KMS-11 (cell line): ENCODE results near the gene POLN.
A peak's percentile ranks its signal among the peaks of the same experiment; 100 is the strongest.
"Not testable (repeated sequence)": the region's sequence is repeated elsewhere in the genome, so short reads cannot be mapped to it uniquely, and the experiment has no call there.

Experiments used
- H2AFZ ChIP-seq: fragments of 200-600 bp; sonication (generic); 2 replicates; pipeline ENCODE4 v1.6.1; 2016; ENCODE audit warnings: antibody characterized with exemption, mixed run types, low read depth
- H3K27ac ChIP-seq: fragments of 200-600 bp; sonication (generic); 2 replicates; pipeline ENCODE4 v1.6.1; 2016; ENCODE audit warnings: mild to moderate bottlenecking, mixed run types
- H3K27me3 ChIP-seq: fragments of 200-600 bp; sonication (generic); 2 replicates; pipeline ENCODE4 v1.6.1; 2017; ENCODE audit warnings: mild to moderate bottlenecking, low read depth, mixed run types, moderate library complexity; ENCODE audit not compliant: insufficient read depth
- H3K36me3 ChIP-seq: fragments of 200-600 bp; sonication (generic); 2 replicates; pipeline ENCODE4 v1.6.1; 2017; ENCODE audit warnings: mild to moderate bottlenecking, mixed run types; ENCODE audit not compliant: insufficient read depth
- H3K4me1 ChIP-seq: fragments of 200-600 bp; sonication (generic); 2 replicates; pipeline ENCODE4 v1.6.1; 2016; ENCODE audit warnings: mild to moderate bottlenecking, low read depth, mixed run types; ENCODE audit not compliant: poor library complexity, severe bottlenecking
- H3K4me2 ChIP-seq: fragments of 200-600 bp; sonication (generic); 2 replicates; pipeline ENCODE4 v1.7.0; 2016; ENCODE audit warnings: mild to moderate bottlenecking, mixed run types
- H3K4me3 ChIP-seq: fragments of 200-600 bp; sonication (generic); IDR thresholded peaks from 2 replicates; pipeline ENCODE4 v1.6.1; 2017; ENCODE audit warnings: low read depth, low read length, mixed read lengths; ENCODE audit not compliant: insufficient read depth
- H3K79me2 ChIP-seq: fragments of 200-600 bp; sonication (generic); 2 replicates; pipeline ENCODE4 v1.6.1; 2016; ENCODE audit warnings: low read depth, mixed run types; ENCODE audit not compliant: insufficient read depth
- H3K9ac ChIP-seq: fragments of 200-600 bp; sonication (generic); 2 replicates; pipeline ENCODE4 v1.6.1; 2016; ENCODE audit warnings: mild to moderate bottlenecking, mixed run types
- H4K20me1 ChIP-seq: fragments of 200-600 bp; sonication (generic); 2 replicates; pipeline ENCODE4 v1.6.1; 2016; ENCODE audit warnings: mild to moderate bottlenecking, mixed run types; ENCODE audit not compliant: insufficient read depth
- TF ChIP-seq, protein P1 (sequence below): fragments of 200-600 bp; sonication (generic); conservative IDR thresholded peaks from 2 replicates; pipeline ENCODE4 v1.6.1; 2017; ENCODE audit warnings: low read depth, mild to moderate bottlenecking, antibody characterized with exemption, low read length, moderate library complexity, mixed read lengths

POLN gene

DNA sequence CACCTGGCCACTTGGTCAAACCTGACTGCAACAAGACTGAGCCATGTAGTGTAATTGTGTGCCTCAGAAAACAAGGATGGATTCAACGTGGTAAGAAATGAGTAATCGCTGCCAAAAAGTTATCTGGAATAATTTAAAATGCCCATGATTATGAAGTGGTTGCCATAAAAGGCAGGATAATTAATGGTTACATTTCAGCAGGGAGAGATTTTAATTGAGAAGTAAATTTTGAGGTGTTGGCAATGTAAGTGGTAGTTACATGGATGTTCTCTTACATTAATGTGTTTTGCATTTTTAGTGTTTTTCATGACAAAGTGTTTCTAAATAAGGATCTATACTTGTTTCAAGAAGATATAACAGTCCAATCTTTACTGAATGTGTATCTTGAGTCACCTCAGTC is 15.7 kb downstream of the POLN start:
- Histone ChIP-seq H2AFZ (no peak overlapping the region), H3K4me3 (no peak overlapping the region), H4K20me1 (no peaks in the 10 kb centered on the region), H3K27me3 (no peaks in the 10 kb centered on the region), H3K9ac (no peak overlapping the region), H3K79me2 (no peaks in the 10 kb centered on the region), H3K27ac (no peak overlapping the region), H3K36me3 (no peaks in the 10 kb centered on the region), H3K4me2 (no peak overlapping the region), H3K4me1 (peaks cover 22% of the 10 kb centered on the region)
- TF ChIP-seq, protein P1, sequence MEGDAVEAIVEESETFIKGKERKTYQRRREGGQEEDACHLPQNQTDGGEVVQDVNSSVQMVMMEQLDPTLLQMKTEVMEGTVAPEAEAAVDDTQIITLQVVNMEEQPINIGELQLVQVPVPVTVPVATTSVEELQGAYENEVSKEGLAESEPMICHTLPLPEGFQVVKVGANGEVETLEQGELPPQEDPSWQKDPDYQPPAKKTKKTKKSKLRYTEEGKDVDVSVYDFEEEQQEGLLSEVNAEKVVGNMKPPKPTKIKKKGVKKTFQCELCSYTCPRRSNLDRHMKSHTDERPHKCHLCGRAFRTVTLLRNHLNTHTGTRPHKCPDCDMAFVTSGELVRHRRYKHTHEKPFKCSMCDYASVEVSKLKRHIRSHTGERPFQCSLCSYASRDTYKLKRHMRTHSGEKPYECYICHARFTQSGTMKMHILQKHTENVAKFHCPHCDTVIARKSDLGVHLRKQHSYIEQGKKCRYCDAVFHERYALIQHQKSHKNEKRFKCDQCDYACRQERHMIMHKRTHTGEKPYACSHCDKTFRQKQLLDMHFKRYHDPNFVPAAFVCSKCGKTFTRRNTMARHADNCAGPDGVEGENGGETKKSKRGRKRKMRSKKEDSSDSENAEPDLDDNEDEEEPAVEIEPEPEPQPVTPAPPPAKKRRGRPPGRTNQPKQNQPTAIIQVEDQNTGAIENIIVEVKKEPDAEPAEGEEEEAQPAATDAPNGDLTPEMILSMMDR: no peak

DNA sequence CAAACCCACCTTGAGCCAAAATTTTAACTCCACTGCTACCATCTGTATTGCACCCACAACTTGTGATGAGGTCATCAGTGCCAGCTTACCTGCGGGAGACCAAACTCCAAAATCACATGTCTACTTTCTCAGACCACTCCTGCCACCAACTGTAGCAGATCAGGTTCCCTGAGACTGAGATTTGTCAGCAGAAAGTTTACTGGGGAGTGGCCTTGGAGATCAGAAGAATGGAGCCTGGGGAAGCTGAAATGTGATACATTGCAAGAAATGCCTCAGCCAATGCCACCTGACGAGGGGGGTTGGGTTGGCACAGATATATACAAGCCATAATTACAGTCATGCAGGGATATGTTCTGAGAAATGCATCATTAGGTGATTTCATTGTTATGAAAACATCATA is 19.1 kb downstream of the POLN start:
- TF ChIP-seq, protein P1: no peak
- no peaks in the 10 kb centered on the region for H3K36me3 ChIP-seq
- no peaks in the 10 kb centered on the region for H4K20me1 ChIP-seq
- H3K27ac ChIP-seq: no peak overlapping the region
- H3K79me2 ChIP-seq: no peaks in the 10 kb centered on the region
- no peaks in the 10 kb centered on the region for H3K27me3 ChIP-seq
- H2AFZ ChIP-seq: no peak overlapping the region
- H3K4me1 ChIP-seq: peaks cover 32% of the 10 kb centered on the region
- no peak overlapping the region for H3K9ac ChIP-seq
- H3K4me2 ChIP-seq: no peak overlapping the region
- no peak overlapping the region for H3K4me3 ChIP-seq

DNA sequence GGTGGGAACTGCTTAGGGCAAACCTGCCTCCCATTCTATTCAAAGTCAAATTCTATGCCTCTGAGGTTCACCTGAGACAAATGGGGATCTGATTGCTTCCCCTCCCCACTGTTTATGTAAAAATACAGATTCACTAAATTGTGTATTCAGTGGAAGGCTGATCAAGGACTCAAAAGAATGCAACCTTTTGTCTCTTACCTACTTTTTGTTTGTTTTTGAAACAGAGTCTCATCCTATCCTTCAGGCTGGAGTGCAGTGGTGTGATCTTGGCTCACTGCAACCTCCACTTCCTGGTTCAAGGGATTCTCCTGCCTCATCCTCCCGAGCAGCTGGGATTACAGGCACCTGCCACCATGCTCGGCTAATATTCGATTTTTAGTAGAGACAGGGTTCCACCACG is 20.5 kb downstream of the POLN start:
- H3K9ac ChIP-seq, H3K27me3 ChIP-seq: not testable (repeated sequence)

DNA sequence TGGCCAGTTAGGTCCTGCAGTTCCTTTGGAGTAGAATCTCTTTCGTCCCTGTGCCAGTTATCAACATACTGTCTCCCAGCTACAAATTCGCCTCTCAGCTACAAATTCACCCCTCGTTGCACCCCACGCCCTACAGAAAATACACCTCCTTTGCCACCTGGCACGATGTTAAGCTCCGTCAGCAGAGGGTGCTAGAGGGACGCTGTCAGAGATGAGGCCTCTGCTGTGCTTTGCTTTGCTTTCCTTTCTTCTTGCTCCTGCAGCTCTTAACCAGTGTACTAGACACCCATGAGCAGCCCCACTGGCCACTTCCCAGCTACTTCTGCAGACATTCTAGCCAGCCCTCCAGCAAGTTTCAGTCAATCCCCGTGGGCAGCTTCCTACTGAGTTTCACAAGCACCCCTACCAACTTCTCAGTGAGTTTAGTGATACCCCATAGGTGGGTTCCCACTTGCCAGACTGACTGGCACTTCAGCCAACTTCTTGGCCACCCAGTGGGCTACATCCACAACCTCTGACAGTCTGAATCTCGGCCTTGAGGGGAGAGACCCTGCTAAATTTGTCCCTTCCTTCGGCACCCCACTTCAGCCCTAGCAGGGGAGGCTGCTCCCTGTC is 21.8 kb downstream of the POLN start:
- Histone ChIP-seq H4K20me1 (no peaks in the 10 kb centered on the region), H3K4me1 (peaks cover 35% of the 10 kb centered on the region), H3K4me2 (no peak overlapping the region), H3K9ac (no peak overlapping the region), H3K4me3 (no peak overlapping the region), H3K79me2 (no peaks in the 10 kb centered on the region), H3K36me3 (no peaks in the 10 kb centered on the region), H3K27me3 (no peaks in the 10 kb centered on the region), H2AFZ (no peak overlapping the region), H3K27ac (no peak overlapping the region)
- TF ChIP-seq, protein P1: peak; percentile 73

More for the DNA sequence above, 20.5 kb downstream of the POLN start:
- not testable (repeated sequence) for H3K27ac ChIP-seq, H3K79me2 ChIP-seq, H4K20me1 ChIP-seq, H3K4me2 ChIP-seq, H3K4me3 ChIP-seq, H3K36me3 ChIP-seq, H2AFZ ChIP-seq
- peaks cover 35% of the 10 kb centered on the region for H3K4me1 ChIP-seq

DNA sequence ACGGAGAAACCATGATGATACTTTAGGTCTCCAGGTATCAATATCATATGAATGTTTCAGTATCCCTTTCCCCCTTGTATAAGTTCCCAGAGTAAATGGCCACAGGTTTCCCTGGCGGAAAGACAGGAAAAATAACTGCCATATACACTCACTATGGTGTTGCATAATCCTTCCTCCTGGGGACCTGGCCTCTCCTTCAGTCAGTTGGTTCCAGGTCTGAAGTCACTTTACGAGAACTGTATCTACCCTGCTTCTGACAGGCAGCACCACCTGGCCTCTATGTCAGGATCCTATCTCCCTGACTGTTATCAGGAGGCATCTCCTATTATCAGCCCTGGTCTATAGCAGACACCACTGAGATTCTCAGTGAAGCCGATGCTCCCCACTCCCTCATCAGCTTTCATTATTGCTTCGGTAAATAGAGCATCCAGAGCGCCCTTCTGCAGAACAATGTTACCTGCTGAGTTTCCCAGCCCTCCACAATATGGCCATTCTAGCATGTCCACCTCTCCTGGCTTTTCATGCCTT is 22.6 kb downstream of the POLN start:
- Histone ChIP-seq H2AFZ (no peak overlapping the region), H3K4me3 (no peak overlapping the region), H3K79me2 (no peaks in the 10 kb centered on the region), H3K4me1 (peaks cover 35% of the 10 kb centered on the region), H3K27ac (no peak overlapping the region), H3K36me3 (no peaks in the 10 kb centered on the region), H3K27me3 (no peaks in the 10 kb centered on the region), H3K9ac (no peak overlapping the region), H3K4me2 (no peak overlapping the region), H4K20me1 (no peaks in the 10 kb centered on the region)
- TF ChIP-seq, protein P1: no peak
